ENCODE results near the gene RAB44. TPM values are rescaled to one million over a fixed set of nuclear protein-coding genes. Genes with fewer than 3 reads are reported as not detected.

RAB44 gene
- total and polyA plus RNA-seq, 3 experiments from 2014 or later: not detected

DNA sequence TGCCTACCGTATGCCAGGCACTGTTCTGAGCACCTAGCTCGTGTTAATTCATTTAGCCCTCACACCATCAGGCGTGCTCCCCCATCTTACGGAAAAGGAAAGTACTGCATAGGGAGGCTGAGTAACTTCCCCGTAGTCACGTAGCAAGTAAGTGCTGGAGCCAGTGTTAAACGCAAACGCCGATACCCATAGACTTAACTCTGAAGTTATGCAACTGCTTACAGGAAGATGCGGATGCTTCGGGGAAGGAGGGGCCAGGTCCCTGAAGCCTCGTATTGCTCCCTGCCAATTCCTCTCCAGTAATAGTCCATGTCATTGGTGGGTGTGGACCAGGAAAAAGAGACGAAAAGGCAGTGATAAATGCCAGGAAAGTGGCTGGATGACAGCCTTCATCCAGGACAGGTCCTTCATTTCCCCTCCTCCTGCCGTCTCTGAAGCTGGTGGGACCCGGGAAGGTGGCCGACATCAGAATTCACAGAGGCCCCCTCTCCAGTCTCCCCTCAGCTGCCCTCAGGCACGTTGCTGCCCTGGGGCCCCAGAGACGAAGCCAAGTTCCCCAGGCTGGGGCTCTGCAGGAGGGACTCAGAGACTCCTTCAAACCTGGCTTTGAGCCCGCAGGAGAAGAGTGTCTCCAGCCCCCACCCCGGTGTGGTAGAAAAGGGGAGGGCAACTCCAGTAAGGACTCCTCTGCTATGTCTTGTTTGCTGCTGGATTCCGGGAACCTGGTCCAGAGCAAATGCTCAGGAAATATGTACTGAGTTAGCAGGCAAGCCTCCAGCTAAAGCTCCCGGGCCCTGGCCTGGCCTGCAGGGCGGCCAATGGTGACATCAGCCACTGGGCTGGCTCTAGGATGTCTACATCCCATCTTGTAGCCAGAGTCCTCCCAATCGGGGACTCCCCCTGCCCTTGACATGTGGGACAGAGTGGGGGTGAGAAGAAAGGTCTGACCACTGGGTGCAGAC lies 37.8 kb downstream of the RAB44 start:
- peak overlapping the region in 4 of 8 donors; percentile 21 to 80 (median 74) for H3K27ac Mint-ChIP-seq
- DNase-seq: peak in 1 of 5 donors; percentile 15
- Histone ChIP-seq H3K27me3 (ENCODE audit: insufficient read depth, low read length, poor library complexity, severe bottlenecking) (no peaks in the 10 kb centered on the region), H3K9me3 (ENCODE audit: low read length) (no peaks in the 10 kb centered on the region), H3K36me3 (ENCODE audit: insufficient read depth, low read length) (no peaks in the 10 kb centered on the region), H3K27ac (ENCODE audit: low read depth, low read length) (no peak overlapping the region), H3K4me3 (ENCODE audit: low read length) (peak overlapping the region; percentile 17), H3K4me1 (ENCODE audit: insufficient read depth, low read length) (peaks cover 5% of the 10 kb centered on the region)
- no peaks in the 10 kb centered on the region for H3K36me3 Mint-ChIP-seq
- no peaks in the 10 kb centered on the region for H3K9me3 Mint-ChIP-seq
- ChIA-PET POLR2A (interaction anchor here (0.5 kb wide), 1 partner anchor 95 kb away, joined by 9 read pairs; no protein-coding TSS in a partner anchor), CTCF (no interaction called here)
- peaks cover 0 to 3% of the 10 kb centered on the region in 2 donors for H3K27me3 Mint-ChIP-seq
- H3K4me3 Mint-ChIP-seq: peak overlapping the region; percentile 17 to 80 (median 64)
- peaks cover 4 to 7% (median 5%) of the 10 kb centered on the region in 3 donors for H3K4me1 Mint-ChIP-seq

DNA sequence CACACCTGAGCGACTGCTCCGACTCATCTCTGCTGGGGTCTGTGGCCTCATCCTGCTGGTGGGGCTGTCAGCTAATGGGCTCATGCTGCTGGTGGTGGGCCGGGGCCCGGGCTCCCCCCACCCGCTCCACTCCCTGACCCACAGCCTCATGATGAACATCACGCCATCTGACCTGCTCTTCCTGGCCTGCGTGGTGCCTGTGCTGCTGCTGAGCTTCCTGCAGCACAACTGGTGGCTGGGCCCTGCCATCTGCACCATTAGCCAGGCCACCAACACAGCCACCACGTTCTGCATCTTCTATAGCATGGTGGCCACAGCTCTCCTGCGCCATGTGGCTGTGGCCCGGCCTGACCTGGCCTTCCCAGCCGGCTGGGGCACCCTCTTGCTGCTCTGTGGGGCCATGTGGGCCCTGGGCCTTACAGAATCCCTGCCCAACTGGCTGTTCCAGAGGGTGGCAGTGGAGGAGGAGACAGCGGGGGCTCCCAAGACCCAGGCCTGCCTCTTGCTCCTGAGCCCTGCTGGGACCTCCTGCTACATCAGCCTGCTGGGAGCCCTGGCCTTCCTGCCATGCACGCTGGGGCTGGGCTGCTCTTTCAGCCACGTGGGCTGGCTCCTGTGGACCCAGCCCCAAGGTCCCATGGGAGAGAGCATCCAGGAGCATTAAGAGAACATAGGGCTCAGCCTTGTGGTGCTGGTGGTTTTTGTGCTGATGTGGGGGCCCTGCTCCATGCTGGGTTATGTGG lies 39.6 kb downstream of the RAB44 start:
- no peak overlapping the region for H3K4me3 ChIP-seq (ENCODE audit: low read length)
- H3K27me3 ChIP-seq (ENCODE audit: insufficient read depth, low read length, poor library complexity, severe bottlenecking): no peaks in the 10 kb centered on the region
- no peaks in the 10 kb centered on the region for H3K36me3 ChIP-seq (ENCODE audit: insufficient read depth, low read length)
- ChIA-PET CTCF (no interaction called here), POLR2A (no interaction called here)
- no peaks in the 10 kb centered on the region for H3K9me3 ChIP-seq (ENCODE audit: low read length)
- H3K27me3 Mint-ChIP-seq: peaks cover 0 to 3% of the 10 kb centered on the region in 2 donors
- peaks cover 4 to 7% (median 5%) of the 10 kb centered on the region in 3 donors for H3K4me1 Mint-ChIP-seq
- no peak for DNase-seq
- no peak overlapping the region for H3K27ac Mint-ChIP-seq
- H3K27ac ChIP-seq (ENCODE audit: low read depth, low read length): no peak overlapping the region
- H3K9me3 Mint-ChIP-seq: no peaks in the 10 kb centered on the region
- H3K4me3 Mint-ChIP-seq: no peak overlapping the region
- no peaks in the 10 kb centered on the region for H3K36me3 Mint-ChIP-seq
- H3K4me1 ChIP-seq (ENCODE audit: insufficient read depth, low read length): peaks cover 5% of the 10 kb centered on the region

DNA sequence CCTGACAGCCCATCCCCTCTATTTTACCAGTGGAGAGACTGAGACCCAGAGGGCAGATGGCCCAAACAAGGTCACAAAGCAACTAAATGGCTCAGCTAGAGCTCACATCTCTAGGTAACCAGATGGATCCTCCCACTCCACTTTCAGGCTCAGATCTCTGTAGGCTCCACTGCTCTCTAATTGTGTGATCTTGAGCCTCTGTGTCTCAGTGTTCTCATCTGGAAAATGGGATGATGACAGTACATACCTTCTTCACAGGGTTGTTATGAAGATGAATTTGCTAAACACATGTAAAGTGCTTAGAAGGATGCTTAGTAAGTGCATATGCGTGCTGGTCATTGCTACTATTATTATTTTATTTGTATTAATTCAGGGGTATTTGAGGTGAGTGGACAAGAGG lies 40.5 kb downstream of the RAB44 start:
- Mint-ChIP-seq H3K27ac (no peak overlapping the region), H3K27me3 (peaks cover 0 to 3% of the 10 kb centered on the region in 2 donors), H3K36me3 (no peaks in the 10 kb centered on the region), H3K9me3 (no peaks in the 10 kb centered on the region), H3K4me3 (no peak overlapping the region), H3K4me1 (peaks cover 4 to 7% (median 5%) of the 10 kb centered on the region in 3 donors)
- Histone ChIP-seq H3K4me3 (ENCODE audit: low read length) (no peak overlapping the region), H3K9me3 (ENCODE audit: low read length) (no peaks in the 10 kb centered on the region), H3K27me3 (ENCODE audit: insufficient read depth, low read length, poor library complexity, severe bottlenecking) (no peaks in the 10 kb centered on the region), H3K4me1 (ENCODE audit: insufficient read depth, low read length) (peaks cover 5% of the 10 kb centered on the region), H3K36me3 (ENCODE audit: insufficient read depth, low read length) (no peaks in the 10 kb centered on the region), H3K27ac (ENCODE audit: low read depth, low read length) (no peak overlapping the region)
- ChIA-PET CTCF (no interaction called here), POLR2A (no interaction called here)
- no peak for DNase-seq

DNA sequence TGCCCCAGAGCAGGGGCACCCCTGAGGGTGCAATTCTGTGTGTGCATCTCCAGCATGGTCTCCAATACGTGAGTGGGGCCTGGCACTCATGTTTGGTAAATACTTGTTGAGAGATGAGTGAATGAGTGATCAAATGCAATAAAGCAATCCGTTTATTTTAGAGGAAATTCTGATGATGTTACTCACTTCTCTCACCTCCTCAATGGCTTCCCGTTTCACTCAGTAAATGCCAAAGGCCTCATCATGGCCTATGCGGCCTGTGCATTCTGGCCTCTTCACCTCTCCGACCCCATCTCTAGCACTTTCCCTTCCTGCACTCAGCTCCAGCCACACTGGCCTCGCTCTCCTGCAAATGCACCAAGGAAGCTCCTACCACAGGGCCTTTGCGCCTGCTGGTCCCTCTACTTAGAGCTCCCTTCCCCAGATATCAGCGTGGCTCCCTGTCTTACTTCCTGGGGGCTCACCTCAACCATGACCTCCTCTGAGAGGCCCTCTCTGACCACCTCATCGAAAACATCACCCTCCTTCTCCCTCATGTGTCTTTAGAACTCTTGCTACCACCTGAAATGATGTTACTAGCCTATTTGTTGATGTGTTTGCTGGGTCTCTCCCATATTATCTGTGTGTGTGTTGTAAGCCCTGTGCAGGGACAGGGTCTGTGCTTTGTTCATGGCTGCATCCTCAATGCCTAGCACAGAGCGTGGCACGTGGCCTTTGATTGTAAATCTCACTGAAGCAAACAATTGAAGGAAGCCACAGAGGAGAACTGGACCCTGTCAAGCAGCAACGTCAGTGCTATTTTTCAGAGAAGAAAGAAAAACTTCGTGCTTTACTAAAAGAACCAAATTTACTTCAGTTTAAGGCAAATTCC lies 42.6 kb downstream of the RAB44 start:
- CTCF ChIA-PET: no interaction called here
- POLR2A ChIA-PET: no interaction called here
- Histone ChIP-seq H3K36me3 (ENCODE audit: insufficient read depth, low read length) (no peaks in the 10 kb centered on the region), H3K27ac (ENCODE audit: low read depth, low read length) (no peak overlapping the region), H3K4me3 (ENCODE audit: low read length) (no peak overlapping the region), H3K9me3 (ENCODE audit: low read length) (no peaks in the 10 kb centered on the region), H3K4me1 (ENCODE audit: insufficient read depth, low read length) (peaks cover 3% of the 10 kb centered on the region), H3K27me3 (ENCODE audit: insufficient read depth, low read length, poor library complexity, severe bottlenecking) (no peaks in the 10 kb centered on the region)
- Mint-ChIP-seq H3K27ac (peak overlapping the region in 2 of 8 donors; percentile 2 to 83), H3K4me1 (peaks cover 0 to 4% (median under 1%) of the 10 kb centered on the region in 3 donors), H3K36me3 (no peaks in the 10 kb centered on the region), H3K9me3 (no peaks in the 10 kb centered on the region), H3K27me3 (peaks cover 0 to 2% of the 10 kb centered on the region in 2 donors), H3K4me3 (peak overlapping the region in 1 of 7 donors; percentile 67)
- no peak for DNase-seq

DNA sequence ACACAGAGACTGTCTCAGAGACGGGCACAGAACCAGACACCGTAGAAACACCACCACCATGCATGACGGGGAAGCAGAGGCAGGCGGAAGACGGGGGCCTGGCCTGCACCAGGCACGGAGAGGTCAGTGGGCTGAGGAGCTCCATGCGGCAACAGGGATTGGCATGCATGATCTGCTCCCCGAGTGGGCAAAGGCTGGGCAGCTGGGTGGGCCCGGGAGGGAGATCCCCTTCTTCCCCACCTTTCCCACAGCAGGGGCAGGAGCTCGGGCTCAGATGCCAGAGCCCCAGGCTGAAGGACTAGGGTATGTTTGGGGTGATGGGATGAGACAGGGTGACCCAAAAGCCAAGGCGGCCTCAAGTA lies 43.2 kb downstream of the RAB44 start:
- Mint-ChIP-seq H3K36me3 (no peaks in the 10 kb centered on the region), H3K4me3 (no peak overlapping the region), H3K4me1 (peaks cover 0 to 3% (median 0%) of the 10 kb centered on the region in 3 donors), H3K27me3 (peaks cover 0 to 2% of the 10 kb centered on the region in 2 donors), H3K27ac (peak overlapping the region in 1 of 8 donors; percentile 2), H3K9me3 (no peaks in the 10 kb centered on the region)
- Histone ChIP-seq H3K36me3 (ENCODE audit: insufficient read depth, low read length) (no peaks in the 10 kb centered on the region), H3K4me1 (ENCODE audit: insufficient read depth, low read length) (no peaks in the 10 kb centered on the region), H3K9me3 (ENCODE audit: low read length) (no peaks in the 10 kb centered on the region), H3K27ac (ENCODE audit: low read depth, low read length) (no peak overlapping the region), H3K27me3 (ENCODE audit: insufficient read depth, low read length, poor library complexity, severe bottlenecking) (no peaks in the 10 kb centered on the region), H3K4me3 (ENCODE audit: low read length) (no peak overlapping the region)
- POLR2A ChIA-PET: no interaction called here
- no peak for DNase-seq
- CTCF ChIA-PET: no interaction called here

DNA sequence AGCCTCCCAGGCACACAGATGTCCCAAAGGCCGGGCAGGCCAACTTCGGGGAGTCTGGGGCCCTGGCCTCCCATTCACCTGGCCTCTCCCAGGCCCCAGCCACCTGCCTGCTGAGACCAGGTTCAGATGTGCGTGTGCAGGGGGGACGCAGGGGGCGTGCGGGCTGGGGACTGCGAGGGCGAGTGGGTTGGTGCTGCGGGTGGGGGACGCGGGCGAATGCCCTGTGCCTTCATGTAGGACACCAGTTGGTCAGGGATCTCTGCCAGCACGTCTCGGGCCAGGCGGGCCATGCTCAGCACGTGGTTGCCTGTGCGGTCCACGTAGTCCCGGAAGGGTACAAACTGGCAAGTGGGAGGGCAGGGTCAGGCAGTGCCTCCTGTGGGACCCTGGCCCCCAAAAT lies 44.5 kb downstream of the RAB44 start:
- Mint-ChIP-seq H3K36me3 (no peaks in the 10 kb centered on the region), H3K27ac (no peak overlapping the region), H3K4me3 (no peak overlapping the region), H3K4me1 (peaks cover 0 to 3% (median 0%) of the 10 kb centered on the region in 3 donors), H3K9me3 (no peaks in the 10 kb centered on the region), H3K27me3 (peaks cover 0 to 2% of the 10 kb centered on the region in 2 donors)
- H3K9me3 ChIP-seq (ENCODE audit: low read length): no peaks in the 10 kb centered on the region
- H3K36me3 ChIP-seq (ENCODE audit: insufficient read depth, low read length): no peaks in the 10 kb centered on the region
- no peaks in the 10 kb centered on the region for H3K27me3 ChIP-seq (ENCODE audit: insufficient read depth, low read length, poor library complexity, severe bottlenecking)
- H3K4me1 ChIP-seq (ENCODE audit: insufficient read depth, low read length): no peaks in the 10 kb centered on the region
- H3K4me3 ChIP-seq (ENCODE audit: low read length): no peak overlapping the region
- H3K27ac ChIP-seq (ENCODE audit: low read depth, low read length): no peak overlapping the region
- CTCF ChIA-PET: no interaction called here
- POLR2A ChIA-PET: no interaction called here
- no peak for DNase-seq

DNA sequence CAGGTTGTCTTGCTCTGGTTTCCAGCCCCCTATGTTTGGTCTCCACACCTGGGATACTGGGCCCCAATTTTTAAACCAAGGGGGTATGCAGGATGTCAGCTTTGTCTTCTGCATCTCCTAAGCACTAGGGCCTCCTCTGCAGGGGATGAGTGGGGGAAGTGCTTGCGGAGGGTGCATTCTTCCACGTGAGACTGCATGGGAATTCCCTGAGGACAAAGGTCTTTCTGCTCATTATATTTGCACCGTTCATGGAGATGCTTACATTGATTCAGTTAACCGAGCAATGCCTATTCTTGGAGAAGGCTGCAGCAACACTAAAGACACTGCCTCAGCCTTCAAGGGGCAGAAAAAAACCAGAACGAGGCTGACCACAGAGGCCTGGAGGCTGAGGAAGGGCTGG lies 45.4 kb downstream of the RAB44 start:
- no peak overlapping the region for H3K4me3 Mint-ChIP-seq
- H3K27ac ChIP-seq (ENCODE audit: low read depth, low read length): no peak overlapping the region
- DNase-seq: no peak
- no peaks in the 10 kb centered on the region for H3K27me3 ChIP-seq (ENCODE audit: insufficient read depth, low read length, poor library complexity, severe bottlenecking)
- no peaks in the 10 kb centered on the region for H3K9me3 Mint-ChIP-seq
- no peak overlapping the region for H3K27ac Mint-ChIP-seq
- ChIA-PET POLR2A (no interaction called here), CTCF (no interaction called here)
- no peaks in the 10 kb centered on the region for H3K36me3 Mint-ChIP-seq
- no peaks in the 10 kb centered on the region for H3K4me1 ChIP-seq (ENCODE audit: insufficient read depth, low read length)
- no peaks in the 10 kb centered on the region for H3K9me3 ChIP-seq (ENCODE audit: low read length)
- peaks cover 0 to 2% of the 10 kb centered on the region in 2 donors for H3K27me3 Mint-ChIP-seq
- no peaks in the 10 kb centered on the region for H3K36me3 ChIP-seq (ENCODE audit: insufficient read depth, low read length)
- no peak overlapping the region for H3K4me3 ChIP-seq (ENCODE audit: low read length)
- H3K4me1 Mint-ChIP-seq: peaks cover 0 to 3% (median 0%) of the 10 kb centered on the region in 3 donors

Data from CD8-positive, alpha-beta memory T cell (primary cell).